Gastrocnemius medialis (tissue), 4 donors: Measurements from ENCODE around the gene FRY.

Source experiments
- POLR2A ChIP-seq, 2 donors: fragments of 450-650 bp; IDR thresholded peaks; one replicate each; pipeline ENCODE4 v1.6.1; 2017; ENCODE audit warnings: antibody characterized with exemption in 2 of 2, mild to moderate bottlenecking in 2 of 2, moderate library complexity in 2 of 2
- TF ChIP-seq, protein P1 (sequence below), 5 experiments: fragments of 450-650 bp in 3 of 5; fragments of 200-600 bp in 2 of 5; sonication (generic) in 2 of 5; IDR thresholded peaks in 4 of 5; conservative IDR thresholded peaks in 1 of 5; 1 replicate in 4 of 5; 2 replicates in 1 of 5; pipeline ENCODE4 v1.5.1; 2016 to 2019; ENCODE audit warnings: antibody characterized with exemption in 5 of 5, mild to moderate bottlenecking in 3 of 5, moderate library complexity in 3 of 5

DNA sequence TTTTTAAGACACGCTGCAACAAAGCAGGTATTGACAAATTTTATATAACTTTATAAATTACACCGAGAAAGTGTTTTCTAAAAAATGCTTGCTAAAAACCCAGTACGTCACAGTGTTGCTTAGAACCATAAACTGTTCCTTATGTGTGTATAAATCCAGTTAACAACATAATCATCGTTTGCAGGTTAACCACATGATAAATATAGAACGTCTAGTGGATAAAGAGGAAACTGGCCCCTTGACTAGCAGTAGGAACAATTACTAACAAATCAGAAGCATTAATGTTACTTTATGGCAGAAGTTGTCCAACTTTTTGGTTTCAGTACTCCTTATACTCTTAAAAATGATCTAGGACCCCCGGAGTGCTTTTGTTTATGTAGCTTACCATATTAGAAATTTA, 284.9 kb downstream of the FRY start:
- TF ChIP-seq, protein P1, sequence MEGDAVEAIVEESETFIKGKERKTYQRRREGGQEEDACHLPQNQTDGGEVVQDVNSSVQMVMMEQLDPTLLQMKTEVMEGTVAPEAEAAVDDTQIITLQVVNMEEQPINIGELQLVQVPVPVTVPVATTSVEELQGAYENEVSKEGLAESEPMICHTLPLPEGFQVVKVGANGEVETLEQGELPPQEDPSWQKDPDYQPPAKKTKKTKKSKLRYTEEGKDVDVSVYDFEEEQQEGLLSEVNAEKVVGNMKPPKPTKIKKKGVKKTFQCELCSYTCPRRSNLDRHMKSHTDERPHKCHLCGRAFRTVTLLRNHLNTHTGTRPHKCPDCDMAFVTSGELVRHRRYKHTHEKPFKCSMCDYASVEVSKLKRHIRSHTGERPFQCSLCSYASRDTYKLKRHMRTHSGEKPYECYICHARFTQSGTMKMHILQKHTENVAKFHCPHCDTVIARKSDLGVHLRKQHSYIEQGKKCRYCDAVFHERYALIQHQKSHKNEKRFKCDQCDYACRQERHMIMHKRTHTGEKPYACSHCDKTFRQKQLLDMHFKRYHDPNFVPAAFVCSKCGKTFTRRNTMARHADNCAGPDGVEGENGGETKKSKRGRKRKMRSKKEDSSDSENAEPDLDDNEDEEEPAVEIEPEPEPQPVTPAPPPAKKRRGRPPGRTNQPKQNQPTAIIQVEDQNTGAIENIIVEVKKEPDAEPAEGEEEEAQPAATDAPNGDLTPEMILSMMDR (IDR thresholded peaks at IDR 0.05 in 4 of 5, conservative IDR thresholded peaks at IDR 0.05 in 1 of 5): no peak
- TF ChIP-seq POLR2A (IDR thresholded peaks at IDR 0.05): no peak
